22Rv1 (cell line): ENCODE results near the gene CRHR1.

Experiments
- ZFX ChIP-seq: fragments of 450-650 bp; IDR thresholded peaks from 2 replicates; pipeline ENCODE4 v1.6.1; 2017; ENCODE audit warnings: antibody characterized with exemption, borderline replicate concordance
- TF ChIP-seq, protein P1 (sequence below): fragments of 450-650 bp; IDR thresholded peaks from 2 replicates; pipeline ENCODE4 v1.5.1; 2017; ENCODE audit warnings: mild to moderate bottlenecking

DNA sequence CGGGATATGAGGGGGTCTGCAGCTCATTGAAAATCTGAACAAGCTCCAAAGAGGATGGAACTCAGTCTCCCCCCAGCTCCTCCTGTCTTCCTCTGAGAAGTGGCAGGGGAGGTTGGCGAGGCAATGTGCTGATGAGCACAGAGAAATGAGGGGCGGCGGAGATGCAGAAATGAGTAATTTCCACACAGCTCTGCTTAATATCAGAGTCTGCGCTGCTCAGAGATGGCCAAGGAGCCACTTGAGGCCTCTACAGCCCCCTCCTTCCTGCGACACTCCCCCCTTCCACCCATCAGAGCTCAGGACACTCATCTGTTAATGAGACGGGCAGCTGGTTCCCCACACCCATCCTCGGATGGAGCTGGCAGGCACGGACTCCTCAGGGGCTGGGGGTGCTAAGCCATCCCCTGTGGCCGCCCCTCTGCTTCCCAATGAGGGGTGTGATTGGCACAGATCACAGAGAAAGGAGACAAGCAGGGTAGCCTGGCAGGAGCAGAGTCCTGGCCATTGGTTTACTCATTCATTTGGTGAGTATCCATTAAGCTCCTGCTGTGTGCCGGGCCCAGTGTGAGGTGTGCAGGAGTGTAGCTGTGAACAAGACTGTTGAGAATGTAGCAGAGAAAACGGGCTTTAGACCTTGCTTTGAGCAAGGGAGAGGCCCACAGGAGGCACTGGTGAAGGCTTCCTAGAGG, 12.7 kb upstream of the CRHR1 start:
- TF ChIP-seq, protein P1, sequence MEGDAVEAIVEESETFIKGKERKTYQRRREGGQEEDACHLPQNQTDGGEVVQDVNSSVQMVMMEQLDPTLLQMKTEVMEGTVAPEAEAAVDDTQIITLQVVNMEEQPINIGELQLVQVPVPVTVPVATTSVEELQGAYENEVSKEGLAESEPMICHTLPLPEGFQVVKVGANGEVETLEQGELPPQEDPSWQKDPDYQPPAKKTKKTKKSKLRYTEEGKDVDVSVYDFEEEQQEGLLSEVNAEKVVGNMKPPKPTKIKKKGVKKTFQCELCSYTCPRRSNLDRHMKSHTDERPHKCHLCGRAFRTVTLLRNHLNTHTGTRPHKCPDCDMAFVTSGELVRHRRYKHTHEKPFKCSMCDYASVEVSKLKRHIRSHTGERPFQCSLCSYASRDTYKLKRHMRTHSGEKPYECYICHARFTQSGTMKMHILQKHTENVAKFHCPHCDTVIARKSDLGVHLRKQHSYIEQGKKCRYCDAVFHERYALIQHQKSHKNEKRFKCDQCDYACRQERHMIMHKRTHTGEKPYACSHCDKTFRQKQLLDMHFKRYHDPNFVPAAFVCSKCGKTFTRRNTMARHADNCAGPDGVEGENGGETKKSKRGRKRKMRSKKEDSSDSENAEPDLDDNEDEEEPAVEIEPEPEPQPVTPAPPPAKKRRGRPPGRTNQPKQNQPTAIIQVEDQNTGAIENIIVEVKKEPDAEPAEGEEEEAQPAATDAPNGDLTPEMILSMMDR, result no peak
- TF ChIP-seq ZFX, result no peak
